ENCODE measurements around the gene FBN1.
A peak's percentile ranks its signal among the peaks of the same experiment; 100 is the strongest.

GRCh38 chr15:48520376-48521155, 124.9 kb downstream of the FBN1 start:
- TF ChIP-seq CTCF (IDR thresholded peaks at IDR 0.05), result peak in 1 of 4 donors; percentile 23
- TF ChIP-seq POLR2A (IDR thresholded peaks at IDR 0.05), result no peak
